SK-MEL-5 (cell line): ENCODE measurements around the gene COL8A2. TPM values are rescaled to one million over a fixed set of nuclear protein-coding genes. Genes with fewer than 3 reads are reported as not detected.
A peak's percentile ranks its signal among the peaks of the same experiment; 100 is the strongest.

Experiments used
- DNase-seq: peaks from one replicate; pipeline ENCODE4 v3.0.0-alpha.2; 2016; ENCODE audit warnings: low read depth, low spot score
- in situ Hi-C: cut with HindIII; loops from 2 replicates; pipeline ENCODE4 v1.10.0; 2016; ENCODE audit warnings: low sequenced_read_pairs, high pct_unique_total_duplicates, low pct_unique_long_range_greater_than_20kb
- total RNA-seq: library from RNA; depleted of rRNA; stranded (reverse); fragments of >200 nt; shearing (Covaris generic); gene quantifications from 2 replicates; pipeline ENCODE4 v1.2.3, GENCODE V29; 2014

The COL8A2 gene
- total RNA-seq, 1 experiment from 2014 or later: 0.11 TPM

GRCh38 chr1:36087233-36088123 lies 37.5 kb downstream of the COL8A2 start:
- in situ Hi-C loops: no loop called here
- no peak for DNase-seq

GRCh38 chr1:36086529-36087232 lies 38.3 kb downstream of the COL8A2 start:
- in situ Hi-C loops: no loop called here
- no peak for DNase-seq

GRCh38 chr1:36085686-36086526 lies 39.1 kb downstream of the COL8A2 start:
- in situ Hi-C loops: no loop called here

DNA sequence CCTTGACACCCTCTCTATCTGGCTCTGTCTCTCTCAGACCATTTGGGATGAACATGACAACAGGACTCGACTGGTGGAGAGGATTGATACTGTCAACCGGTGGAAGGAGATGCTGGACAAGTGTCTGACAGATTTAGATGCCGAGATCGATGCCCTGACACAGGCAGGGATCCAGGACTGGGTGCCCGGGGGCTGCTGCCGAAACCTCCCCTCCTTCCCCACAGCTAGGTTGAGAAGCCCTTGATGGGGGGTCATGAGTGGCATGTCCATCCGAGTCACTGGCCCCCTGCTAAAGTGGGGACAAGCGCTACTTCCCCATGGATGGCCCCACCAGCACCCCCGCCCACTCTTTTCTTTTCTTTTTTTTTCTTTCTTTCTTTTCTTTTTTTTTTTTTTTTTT lies 39.9 kb downstream of the COL8A2 start:
- no peak for DNase-seq
- in situ Hi-C loops: no loop called here

More at GRCh38 chr1:36085686-36086526, 39.1 kb downstream of the COL8A2 start:
- DNase-seq: no peak

DNA sequence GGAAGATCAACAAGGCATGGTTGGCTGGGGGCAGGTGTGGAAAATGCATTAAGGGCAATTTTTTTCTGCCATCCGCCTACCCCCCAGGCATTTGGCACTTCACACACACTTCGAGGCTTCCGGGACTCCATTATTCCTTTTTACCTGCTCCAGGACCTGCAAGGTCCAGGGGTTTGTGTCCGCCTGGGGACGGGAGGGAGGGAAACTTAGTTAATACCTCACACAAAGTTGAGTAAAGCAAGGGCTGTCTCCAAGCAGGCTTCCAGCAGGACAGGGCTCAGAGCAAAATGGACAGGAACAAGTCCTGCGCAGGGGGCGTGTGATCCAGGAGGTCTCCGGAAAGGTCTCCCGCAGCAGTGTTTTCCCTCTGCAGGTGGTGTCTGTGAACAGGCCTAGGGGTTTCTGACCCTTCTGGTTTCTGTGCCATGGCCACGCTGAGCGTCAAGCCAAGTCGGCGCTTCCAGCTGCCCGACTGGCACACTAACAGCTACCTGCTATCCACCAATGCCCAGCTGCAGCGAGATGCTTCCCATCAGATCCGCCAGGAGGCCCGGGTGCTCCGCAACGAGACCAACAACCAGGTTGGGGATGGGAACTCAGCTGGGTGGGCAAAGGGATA lies 40.4 kb downstream of the COL8A2 start:
- in situ Hi-C loops: no loop called here
- DNase-seq: no peak

GRCh38 chr1:36083635-36084496 lies 41.2 kb downstream of the COL8A2 start, which contains the start of gene TEKT2:
TEKT2 (plus strand) TSS chr1:36084094; CDS start chr1:36084922, 828 bp downstream.
- DNase-seq: no peak
- in situ Hi-C loops: no loop called here

DNA sequence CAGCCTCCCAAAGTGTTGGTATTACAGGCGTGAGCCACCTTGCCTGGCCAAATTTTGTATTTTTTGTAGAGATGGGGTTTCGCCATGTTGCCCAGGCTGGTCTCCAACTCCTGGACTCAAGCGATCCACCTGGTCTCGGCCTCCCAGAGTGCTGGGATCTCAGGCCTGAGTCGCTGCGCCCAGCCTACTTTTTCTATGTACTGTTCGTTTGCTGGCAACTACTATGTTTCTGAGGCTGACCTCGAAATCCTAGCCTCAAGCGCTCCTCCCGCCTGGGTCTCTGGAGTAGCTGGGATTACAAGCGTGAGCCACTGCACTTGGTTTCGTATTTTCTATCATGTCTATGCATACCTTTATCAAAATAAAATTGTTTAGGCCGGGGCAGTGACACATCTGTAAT lies 41.8 kb downstream of the COL8A2 start:
- in situ Hi-C loops: no loop called here
- DNase-seq: no peak

DNA sequence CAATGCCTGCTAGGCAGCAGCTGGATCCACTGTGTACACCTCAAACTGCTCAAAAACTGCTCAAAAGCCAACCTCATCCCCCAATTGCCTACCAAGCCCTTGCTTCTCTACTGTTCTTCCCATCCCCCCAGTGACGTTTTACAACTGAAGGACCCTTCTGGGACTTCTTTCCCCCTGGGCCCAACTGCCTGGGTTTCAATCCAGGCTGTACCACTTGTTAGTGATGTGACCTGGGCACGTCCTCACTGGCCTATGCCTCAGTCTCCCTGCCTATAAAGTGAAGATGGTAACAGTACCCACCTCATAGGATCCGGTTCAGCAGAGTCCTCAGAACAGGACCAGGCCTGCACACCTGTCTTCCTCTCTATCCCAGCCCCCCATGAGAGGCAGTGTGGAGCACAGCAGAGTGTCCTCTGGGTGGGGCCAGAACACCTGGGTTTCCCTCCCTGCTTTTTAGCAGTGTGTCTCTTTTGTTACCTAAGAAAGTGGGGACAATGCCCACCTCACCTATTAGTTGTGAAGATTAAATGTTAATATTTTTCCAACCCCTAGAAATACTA lies 43.0 kb downstream of the COL8A2 start:
- in situ Hi-C loops: no loop called here
- DNase-seq: no peak

DNA sequence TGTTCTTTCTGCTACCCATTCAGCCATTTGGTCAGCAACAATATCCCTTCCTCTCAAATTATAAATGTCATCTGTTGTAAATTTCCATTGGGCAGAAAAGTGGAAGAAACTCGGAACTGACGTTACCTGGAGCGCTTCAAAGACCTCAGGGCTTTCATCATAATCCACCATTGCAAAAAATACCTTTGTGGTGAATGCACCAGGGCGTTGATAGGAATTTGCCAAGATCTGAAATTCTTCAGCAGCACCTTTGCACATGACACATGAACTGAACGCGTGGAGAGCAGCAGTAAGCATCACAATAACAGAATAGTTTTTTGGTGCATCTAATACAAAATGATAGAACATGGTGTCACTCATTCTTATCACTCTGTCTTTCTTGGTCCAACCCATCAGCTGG lies 44.2 kb downstream of the COL8A2 start:
- in situ Hi-C loops: no loop called here
- no peak for DNase-seq

GRCh38 chr1:36080236-36080635 lies 44.8 kb downstream of the COL8A2 start:
- DNase-seq: no peak
- in situ Hi-C loops: no loop called here

GRCh38 chr1:36076979-36077573 lies 47.9 kb downstream of the COL8A2 start:
- no peak for DNase-seq
- in situ Hi-C loops: no loop called here

- DNase-seq: no peak
- in situ Hi-C loops: no loop called here
Measured at GRCh38 chr1:36070349-36070748, 54.7 kb downstream of the COL8A2 start.

GRCh38 chr1:36068866-36069265 lies 56.2 kb downstream of the COL8A2 start:
- in situ Hi-C loops: no loop called here
- no peak for DNase-seq

DNA sequence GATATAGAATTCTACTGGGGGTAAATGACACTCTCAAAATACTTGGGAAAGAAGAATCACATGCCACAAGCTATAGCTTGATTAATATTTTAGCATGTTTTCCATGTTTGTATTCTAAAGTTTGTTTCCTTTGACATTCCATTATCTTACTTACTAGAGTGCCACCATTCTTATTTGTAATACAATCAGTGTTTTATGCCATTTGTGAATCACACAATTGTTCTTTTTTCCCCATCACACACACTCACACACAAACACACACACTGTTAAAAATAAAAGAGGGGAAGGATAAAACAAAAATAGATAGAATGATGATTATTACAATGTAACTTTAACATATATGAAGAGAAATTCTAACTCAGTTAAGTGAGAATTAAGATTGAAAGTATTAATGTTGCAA lies 57.2 kb downstream of the COL8A2 start:
- in situ Hi-C loops: no loop called here
- peak; percentile 27 for DNase-seq

GRCh38 chr1:36062315-36062714 lies 62.7 kb downstream of the COL8A2 start:
- no peak for DNase-seq
- in situ Hi-C loops: no loop called here

DNA sequence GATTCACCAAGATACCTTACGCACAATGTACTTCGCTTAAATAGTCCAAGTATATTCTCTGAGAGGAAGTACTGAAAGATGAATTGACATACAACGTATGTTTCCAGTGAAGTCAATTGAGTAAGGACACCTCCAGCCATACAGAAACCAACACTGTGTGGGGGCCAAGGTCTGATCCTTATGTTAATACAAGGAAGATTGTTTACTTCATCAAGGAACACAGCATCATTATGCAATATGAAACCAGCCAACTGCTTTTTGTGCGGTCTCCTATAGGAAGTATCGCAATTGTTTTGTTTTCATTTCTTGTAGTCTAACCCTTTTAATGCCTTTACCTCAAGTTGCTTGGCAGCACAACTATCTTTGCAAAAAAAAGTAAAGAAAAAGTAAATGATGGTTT lies 69.3 kb downstream of the COL8A2 start:
- in situ Hi-C loops: no loop called here
- DNase-seq: no peak
